Ovary (tissue), 3 donors: ENCODE measurements around the gene TYW1.
"Not testable (repeated sequence)": the region's sequence is repeated elsewhere in the genome, so short reads cannot be mapped to it uniquely, and the experiment has no call there.

Experiments
- CTCF ChIP-seq, 3 donors: fragments of 450-650 bp in 2 of 3; fragments of 200-600 bp in 1 of 3; IDR thresholded peaks; one replicate each; pipeline versions ENCODE4 v1.5.1 to v1.8.0; 2016 to 2022; ENCODE audit warnings: antibody characterized with exemption in 3 of 3, mild to moderate bottlenecking in 1 of 3
- POLR2A ChIP-seq: fragments of 450-650 bp; IDR thresholded peaks from one replicate; pipeline ENCODE4 v1.6.1; 2017; ENCODE audit warnings: antibody characterized with exemption, mild to moderate bottlenecking, moderate library complexity
- donor health status: DM: no; HTN: no; CAD: no.

- TF ChIP-seq CTCF (IDR thresholded peaks at IDR 0.05); POLR2A: not testable (repeated sequence)
These were observed 258.4 kb downstream of the TYW1 start for GRCh38 chr7:67255076-67255475.
